Measurements from ENCODE around the gene CDH24. TPM values are rescaled to one million over a fixed set of nuclear protein-coding genes. Genes with fewer than 3 reads are reported as not detected.

The CDH24 gene
- total RNA-seq, 1 donor from 2014 or later = 7.8 TPM

GRCh38 chr14:23086565-23086964, 29.2 kb upstream of the CDH24 start:
- H3K4me3 ChIP-seq = no peak overlapping the region
- DNase-seq (no peak), ATAC-seq (no peak)
- peaks cover 99% of the 10 kb centered on the region for H3K36me3 ChIP-seq
- intact Hi-C loops (cut with DNase I) = no loop called here
- H3K4me1 ChIP-seq = no peaks in the 10 kb centered on the region
- TF ChIP-seq CTCF (IDR thresholded peaks at IDR 0.05) = no peak
- H3K27me3 ChIP-seq = no peaks in the 10 kb centered on the region
- no peak overlapping the region for H3K27ac ChIP-seq
- H3K9me3 ChIP-seq = no peaks in the 10 kb centered on the region

- Histone ChIP-seq H3K27me3 (no peaks in the 10 kb centered on the region), H3K27ac (no peak overlapping the region), H3K36me3 (peaks cover 99% of the 10 kb centered on the region), H3K9me3 (no peaks in the 10 kb centered on the region), H3K4me1 (no peaks in the 10 kb centered on the region), H3K4me3 (no peak overlapping the region)
- ATAC-seq (no peak), DNase-seq (no peak)
- intact Hi-C loops (cut with DNase I) = no loop called here
- no peak for TF ChIP-seq CTCF (IDR thresholded peaks at IDR 0.05)
Observed at GRCh38 chr14:23085458-23085857, 28.1 kb upstream of the CDH24 start.

- Histone ChIP-seq H3K4me1 (peaks cover 20% of the 10 kb centered on the region), H3K36me3 (peaks cover 99% of the 10 kb centered on the region), H3K27ac (no peak overlapping the region), H3K27me3 (no peaks in the 10 kb centered on the region), H3K9me3 (no peaks in the 10 kb centered on the region), H3K4me3 (no peak overlapping the region)
- TF ChIP-seq CTCF (IDR thresholded peaks at IDR 0.05) = no peak
- ATAC-seq = no peak
- intact Hi-C loops (cut with DNase I) = no loop called here
- DNase-seq = no peak
Observed at GRCh38 chr14:23080474-23080873, 23.2 kb upstream of the CDH24 start.

- TF ChIP-seq CTCF (IDR thresholded peaks at IDR 0.05) = no peak
- Histone ChIP-seq H3K4me1 (peaks cover 20% of the 10 kb centered on the region), H3K27me3 (no peaks in the 10 kb centered on the region), H3K27ac (no peak overlapping the region), H3K4me3 (no peak overlapping the region), H3K36me3 (peaks cover 99% of the 10 kb centered on the region), H3K9me3 (no peaks in the 10 kb centered on the region)
- DNase-seq (no peak), ATAC-seq (no peak)
- intact Hi-C loops (cut with DNase I) = no loop called here
Observed at GRCh38 chr14:23079716-23080115, 22.4 kb upstream of the CDH24 start.

GRCh38 chr14:23078692-23079116, 21.4 kb upstream of the CDH24 start:
- Histone ChIP-seq H3K36me3 (peaks cover 99% of the 10 kb centered on the region), H3K27me3 (no peaks in the 10 kb centered on the region), H3K4me3 (no peak overlapping the region), H3K9me3 (no peaks in the 10 kb centered on the region), H3K4me1 (peaks cover 20% of the 10 kb centered on the region), H3K27ac (peak overlapping the region; percentile 11)
- intact Hi-C loops (cut with DNase I) = no loop called here
- DNase-seq (no peak), ATAC-seq (peak; percentile 96)
- no peak for TF ChIP-seq CTCF (IDR thresholded peaks at IDR 0.05)

- H3K36me3 ChIP-seq = peaks cover 99% of the 10 kb centered on the region
- ATAC-seq = no peak
Observed at GRCh38 chr14:23077962-23078361, 20.6 kb upstream of the CDH24 start.

More at GRCh38 chr14:23077962-23078361, 20.6 kb upstream of the CDH24 start:
- H3K4me1 ChIP-seq = peaks cover 20% of the 10 kb centered on the region
- H3K9me3 ChIP-seq = no peaks in the 10 kb centered on the region
- no peak overlapping the region for H3K4me3 ChIP-seq
- DNase-seq = no peak
- peak overlapping the region; percentile 11 for H3K27ac ChIP-seq
- TF ChIP-seq CTCF (IDR thresholded peaks at IDR 0.05) = no peak
- intact Hi-C loops (cut with DNase I) = no loop called here
- no peaks in the 10 kb centered on the region for H3K27me3 ChIP-seq

All from upper lobe of right lung (tissue), 1 donor.